Neural cell (in vitro differentiated cells): ENCODE results near the gene ITGA5. TPM values are rescaled to one million over a fixed set of nuclear protein-coding genes. Genes with fewer than 3 reads are reported as not detected.

ENCODE experiments used
- H2AFZ ChIP-seq: fragments of 200-600, 300-800 bp; sonication (generic), shearing (Covaris generic); 2 replicates; pipeline ENCODE4 v1.6.0; 2014; ENCODE audit warnings: low read depth, mild to moderate bottlenecking, antibody characterized with exemption, low read length, moderate library complexity
- H3F3A ChIP-seq: fragments of 200-600 bp; shearing (Covaris generic); 2 replicates; pipeline ENCODE4 v1.6.1; 2016; ENCODE audit warnings: mild to moderate bottlenecking, moderate library complexity, mixed read lengths, antibody characterized with exemption, low read length; ENCODE audit not compliant: insufficient read depth, poor library complexity, severe bottlenecking
- H3K27ac ChIP-seq: fragments of 200-600, 300-800 bp; sonication (generic), shearing (Covaris generic); 2 replicates; pipeline ENCODE4 v1.5.1; 2014; ENCODE audit warnings: mild to moderate bottlenecking, low read length, moderate library complexity
- H3K27me3 ChIP-seq: fragments of 300-800, 200-600 bp; sonication (generic), shearing (Covaris generic); 2 replicates; pipeline ENCODE4 v1.6.0; 2014; ENCODE audit warnings: mild to moderate bottlenecking, low read depth, low read length, moderate library complexity; ENCODE audit not compliant: insufficient read depth
- H3K36me3 ChIP-seq: fragments of 300-800, 200-600 bp; sonication (generic), shearing (Covaris generic); 2 replicates; pipeline ENCODE4 v1.5.1; 2014; ENCODE audit warnings: mild to moderate bottlenecking, antibody characterized with exemption, low read length, moderate library complexity; ENCODE audit not compliant: insufficient read depth
- H3K4me2 ChIP-seq: fragments of 300-800, 200-600 bp; sonication (generic), shearing (Covaris generic); 2 replicates; pipeline ENCODE4 v1.6.0; 2014; ENCODE audit warnings: mild to moderate bottlenecking, low read length
- H3K4me3 ChIP-seq: fragments of 300-800, 200-600 bp; sonication (generic), shearing (Covaris generic); 2 replicates; pipeline ENCODE4 v1.5.1; 2014; ENCODE audit warnings: mild to moderate bottlenecking, low read length, moderate library complexity
- H3K79me2 ChIP-seq: fragments of 200-600 bp; shearing (Covaris generic); replicated peaks from 2 replicates; pipeline ENCODE4 v1.6.0; 2014; ENCODE audit warnings: mild to moderate bottlenecking, low read length, moderate library complexity; ENCODE audit not compliant: insufficient read depth
- H3K9ac ChIP-seq: fragments of 300-800, 200-600 bp; sonication (generic), shearing (Covaris generic); 2 replicates; pipeline ENCODE4 v1.6.1; 2016; ENCODE audit warnings: mild to moderate bottlenecking, low read length, mixed read lengths
- H3K9me2 ChIP-seq: fragments of 200-600 bp; shearing (Covaris generic); 2 replicates; pipeline ENCODE4 v1.6.1; 2016; ENCODE audit warnings: mild to moderate bottlenecking, low read length, mixed read lengths; ENCODE audit not compliant: insufficient read depth
- H3K9me3 ChIP-seq: fragments of 200-600, 300-800 bp; sonication (generic), shearing (Covaris generic); 2 replicates; pipeline ENCODE4 v1.6.1; 2016; ENCODE audit warnings: mild to moderate bottlenecking, mixed run types, low read length, moderate library complexity, mixed read lengths
- H4K20me1 ChIP-seq: fragments of 200-600 bp; shearing (Covaris generic); 2 replicates; pipeline ENCODE4 v1.6.1; 2016; ENCODE audit warnings: mild to moderate bottlenecking, mixed run types; ENCODE audit not compliant: insufficient read depth
- CTCF ChIP-seq: fragments of 450-650 bp; IDR thresholded peaks from 2 replicates; pipeline ENCODE4 v1.5.1; 2014; ENCODE audit warnings: antibody characterized with exemption, mild to moderate bottlenecking, moderate library complexity; ENCODE audit not compliant: poor library complexity, severe bottlenecking
- EP300 ChIP-seq: fragments of 450-650 bp; conservative IDR thresholded peaks from 2 replicates; pipeline ENCODE4 v1.6.1; 2014; ENCODE audit warnings: antibody characterized with exemption, mild to moderate bottlenecking, moderate library complexity; ENCODE audit not compliant: poor library complexity, severe bottlenecking
- EZH2 ChIP-seq: fragments of 200-600, 300-800 bp; shearing (Covaris generic), sonication (generic); IDR thresholded peaks from 2 replicates; pipeline ENCODE4 v1.6.1; 2014; ENCODE audit warnings: antibody characterized with exemption, low read length, borderline replicate concordance, mild to moderate bottlenecking; ENCODE audit not compliant: insufficient read depth, poor library complexity, severe bottlenecking
- MXI1 ChIP-seq: fragments of 450-650 bp; conservative IDR thresholded peaks from 2 replicates; pipeline ENCODE4 v1.6.1; 2014; ENCODE audit warnings: antibody characterized with exemption, mild to moderate bottlenecking; ENCODE audit not compliant: poor library complexity, severe bottlenecking
- POLR2AphosphoS5 ChIP-seq: IDR thresholded peaks from 2 replicates; pipeline ENCODE4 v1.6.1; 2012
- RAD21 ChIP-seq: fragments of 450-650 bp; conservative IDR thresholded peaks from 2 replicates; pipeline ENCODE4 v1.6.1; 2014; ENCODE audit warnings: antibody characterized with exemption, mild to moderate bottlenecking, moderate library complexity
- REST ChIP-seq: IDR thresholded peaks from 2 replicates; pipeline ENCODE4 v1.6.1; 2012; ENCODE audit warnings: borderline replicate concordance
- SMC3 ChIP-seq: fragments of 450-650 bp; conservative IDR thresholded peaks from 2 replicates; pipeline ENCODE4 v1.6.1; 2014; ENCODE audit warnings: antibody characterized with exemption, mild to moderate bottlenecking, moderate library complexity; ENCODE audit not compliant: poor library complexity
- TAF1 ChIP-seq: IDR thresholded peaks from 2 replicates; pipeline ENCODE4 v1.6.1; 2012; ENCODE audit warnings: low read depth
- polyA plus RNA-seq: library from polyadenylated mRNA; depleted of rRNA; stranded (reverse); fragments of >200 nt; gene quantifications from 2 replicates; pipeline ENCODE4 v1.2.3, GENCODE V29; 2014

Gene ITGA5
- polyA plus RNA-seq, 1 donor from 2014 or later, result not detected

GRCh38 chr12:54383041-54383609 is 35.9 kb downstream of the ITGA5 start:
- no peaks in the 10 kb centered on the region for H3K9me3 ChIP-seq
- H4K20me1 ChIP-seq, result no peaks in the 10 kb centered on the region
- no peak overlapping the region for H3K27ac ChIP-seq
- no peak overlapping the region for H3K4me3 ChIP-seq
- H3K9ac ChIP-seq, result no peak overlapping the region
- no peak overlapping the region for H2AFZ ChIP-seq
- TF ChIP-seq EZH2 (no peak), EP300 (no peak), POLR2AphosphoS5 (no peak), TAF1 (no peak), SMC3 (no peak)
- H3K4me2 ChIP-seq, result no peak overlapping the region
- no peaks in the 10 kb centered on the region for H3K79me2 ChIP-seq
- H3F3A ChIP-seq, result no peaks in the 10 kb centered on the region
- H3K27me3 ChIP-seq, result no peaks in the 10 kb centered on the region
- no peaks in the 10 kb centered on the region for H3K36me3 ChIP-seq
- no peaks in the 10 kb centered on the region for H3K9me2 ChIP-seq

- H3K9ac ChIP-seq, result no peak overlapping the region
- TF ChIP-seq SMC3 (no peak), RAD21 (no peak), CTCF (no peak), POLR2AphosphoS5 (no peak)
- H3K36me3 ChIP-seq, result no peaks in the 10 kb centered on the region
- no peak overlapping the region for H3K27ac ChIP-seq
- H4K20me1 ChIP-seq, result no peaks in the 10 kb centered on the region
- no peaks in the 10 kb centered on the region for H3K27me3 ChIP-seq
- no peaks in the 10 kb centered on the region for H3K9me3 ChIP-seq
- no peak overlapping the region for H3K4me3 ChIP-seq
- H3K9me2 ChIP-seq, result no peaks in the 10 kb centered on the region
- H3F3A ChIP-seq, result no peaks in the 10 kb centered on the region
- no peaks in the 10 kb centered on the region for H3K79me2 ChIP-seq
- H3K4me2 ChIP-seq, result no peak overlapping the region
- no peak overlapping the region for H2AFZ ChIP-seq
Observed at GRCh38 chr12:54381136-54381535, 37.9 kb downstream of the ITGA5 start.

- H3K4me3 ChIP-seq, result peak overlapping the region; percentile 63
- no peaks in the 10 kb centered on the region for H3K36me3 ChIP-seq
- peak overlapping the region; percentile 55 for H3K9ac ChIP-seq
- H3K9me2 ChIP-seq, result no peaks in the 10 kb centered on the region
- H3K4me2 ChIP-seq, result peak overlapping the region; percentile 25
- no peaks in the 10 kb centered on the region for H3F3A ChIP-seq
- no peaks in the 10 kb centered on the region for H3K79me2 ChIP-seq
- no peaks in the 10 kb centered on the region for H4K20me1 ChIP-seq
- H2AFZ ChIP-seq, result no peak overlapping the region
- no peaks in the 10 kb centered on the region for H3K27me3 ChIP-seq
- TF ChIP-seq TAF1, result no peak
- no peak for TF ChIP-seq POLR2AphosphoS5
- peak; percentile 27 for TF ChIP-seq MXI1
- no peak for TF ChIP-seq REST
- no peak for TF ChIP-seq EZH2
- TF ChIP-seq EP300, result no peak
- TF ChIP-seq SMC3, result peak; percentile 92
- TF ChIP-seq RAD21, result peak; percentile 88
- TF ChIP-seq CTCF, result peak; percentile 100
- H3K27ac ChIP-seq, result no peak overlapping the region
- H3K9me3 ChIP-seq, result no peaks in the 10 kb centered on the region
Observed at GRCh38 chr12:54379398-54380201, 39.5 kb downstream of the ITGA5 start.
